ENCODE results near the gene PGLYRP3. TPM values are rescaled to one million over a fixed set of nuclear protein-coding genes. Genes with fewer than 3 reads are reported as not detected.
A peak's percentile ranks its signal among the peaks of the same experiment; 100 is the strongest.

PGLYRP3 gene
- total and polyA plus RNA-seq, 9 of the 15 experiments (the other 6 are each of a cell fraction or from before 2014, with no cell fraction given): not detected

GRCh38 chr1:153343811-153344717, 31.3 kb upstream of the PGLYRP3 start:
- no TSS peak for BruUV-seq (replicated peaks)
- DNase-seq (ENCODE audit: extremely low read depth in 1 of 4, low spot score in 3 of 4): peak; percentile 64 to 93 (median 69)
- 10% methylated on average over 9 of the region's 9 CpGs for WGBS (ENCODE audit: insufficient coverage, low coverage, missing lambda C conversion rate)
- TF ChIP-seq HMG20A (CRISPR knock-in tag; conservative IDR thresholded peaks at IDR 0.05) (no peak), ZNF140 (CRISPR knock-in tag; IDR thresholded peaks at IDR 0.05) (no peak), MNT (conservative IDR thresholded peaks at IDR 0.05) (peak in 1 of 2 experiments; percentile 90; a peak in 3 of 4 replicates), ZNF764 (CRISPR knock-in tag; IDR thresholded peaks at IDR 0.05; ENCODE audit: low read depth) (no peak), ZBTB1 (CRISPR knock-in tag; IDR thresholded peaks at IDR 0.05; ENCODE audit: borderline replicate concordance, low read depth) (no peak), CEBPG (CRISPR knock-in tag; IDR thresholded peaks at IDR 0.05) (no peak), CEBPG (tag; conservative IDR thresholded peaks at IDR 0.05 in 1 of 2, IDR thresholded peaks at IDR 0.05 in 1 of 2) (no peak), TAF15 (IDR thresholded peaks at IDR 0.05; ENCODE audit: low read depth, low read length) (no peak), MAFG (tag; conservative IDR thresholded peaks at IDR 0.05) (peak; percentile 92), MBD1 (CRISPR knock-in tag; IDR thresholded peaks at IDR 0.05) (no peak), MAFF (IDR thresholded peaks at IDR 0.05; ENCODE audit: low read length) (peak; percentile 68), NCOR1 (IDR thresholded peaks at IDR 0.05) (peak; percentile 100), ZBTB17 (CRISPR knock-in tag; IDR thresholded peaks at IDR 0.05) (peak; percentile 74; the same call in 1 of the 2 replicates), HEY1 (CRISPR knock-in tag; IDR thresholded peaks at IDR 0.05; ENCODE audit: borderline replicate concordance) (peak; percentile 92), ZNF408 (CRISPR knock-in tag; IDR thresholded peaks at IDR 0.05; ENCODE audit: low read depth) (no peak)

More at GRCh38 chr1:153343811-153344717, 31.3 kb upstream of the PGLYRP3 start:
- Histone ChIP-seq H3K27ac (ENCODE audit: extremely low read depth, low read depth, low read length) (peak overlapping the region; percentile 68), H2AFZ (ENCODE audit: low read depth, low read length) (peak overlapping the region; percentile 30; the same call in 1 of the 2 replicates), H4K20me1 (replicated peaks; ENCODE audit: control insufficient read depth, insufficient read depth, low read length) (peaks cover 18% of the 10 kb centered on the region), H3K9me1 (ENCODE audit: control insufficient read depth, insufficient read depth, low read length) (no peaks in the 10 kb centered on the region), H3K27me3 (ENCODE audit: control insufficient read depth in 2 of 2, insufficient read depth in 2 of 2, low read length in 2 of 2) (peaks cover 0 to 12% of the 10 kb centered on the region in 2 experiments; a peak in 3 of 5 replicates), H3K9me3 (replicated peaks; ENCODE audit: control insufficient read depth, insufficient read depth, low read depth, low read length) (no peaks in the 10 kb centered on the region), H3K4me2 (ENCODE audit: insufficient read depth, low read length) (peak overlapping the region; percentile 78), H3K9ac (ENCODE audit: insufficient read depth in 1 of 2, low read depth in 2 of 2, low read length in 2 of 2) (peak overlapping the region in 1 of 2 experiments; percentile 6; a peak in 1 of 4 replicates), H3K79me2 (ENCODE audit: control insufficient read depth, insufficient read depth, low read length) (no peaks in the 10 kb centered on the region), H3K4me1 (replicated peaks in 1 of 2; ENCODE audit: control insufficient read depth in 2 of 2, insufficient read depth in 2 of 2, low read length in 2 of 2) (peaks cover 30 to 39% of the 10 kb centered on the region in 2 experiments), H3K36me3 (ENCODE audit: control insufficient read depth, insufficient read depth, low read length) (no peaks in the 10 kb centered on the region), H3K4me3 (no peak overlapping the region)
- FAIRE-seq (peak; percentile 97), ATAC-seq (peak; percentile 90)
- intact Hi-C loops (cut with micrococcal nuclease) (no loop called here), in situ Hi-C loops (cut with MboI) (no loop called here)
- CTCF ChIA-PET (ENCODE audit: low intra/inter-chr PET ratio): no interaction called here
- POLR2A ChIA-PET: interaction anchor here (0.6 to 1.7 kb wide), 12 partner anchors 9 to 1592 kb away, joined by 3 to 6 read pairs (median 4); partner anchors contain the start of genes CHTOP, PGLYRP3 and PMVK

Data from K562 (cell line).